HepG2 (cell line): ENCODE measurements around the gene ARL16. TPM values are rescaled to one million over a fixed set of nuclear protein-coding genes. Genes with fewer than 3 reads are reported as not detected.
A peak's percentile ranks its signal among the peaks of the same experiment; 100 is the strongest.

Source experiments
- ATAC-seq: fragments of 200-7000 bp; cut with Tn5 transposase; 3 replicates; pipeline ENCODE4 v1.9.1; 2020; ENCODE audit warnings: mild to moderate bottlenecking, moderate library complexity
- BruUV-seq: library from RNA; stranded (reverse); fragments of 400-500 nt; replicated peaks from 2 replicates; lab custom pipeline; 2021; lab: Mats Ljungman, UMichigan
- CTCF ChIA-PET: fragments of 300-600 bp; formaldehyde crosslinking; extraction: SDS; loops from one replicate; lab custom pipeline; 2021; ENCODE audit warnings: low total read pairs, inconsistent platforms, low intra/inter-chr PET ratio; lab: Yijun Ruan, JAX
- POLR2A ChIA-PET: fragments of 350-600 bp; sonication (Branson Sonifier 250); formaldehyde crosslinking; loops from one replicate; lab custom pipeline; 2020; ENCODE audit warnings: antibody characterized with exemption, inconsistent platforms; lab: Yijun Ruan, JAX
- DNase-seq: peaks from one replicate; pipeline ENCODE4 v3.0.0-alpha.2; 2015; ENCODE audit warnings: low spot score
- FAIRE-seq: peaks from 3 replicates; lab custom pipeline; 2011; peaks lifted over from hg19 to GRCh38; lab: Jason Lieb, UNC
- H2AFZ ChIP-seq: one replicate; pipeline ENCODE4 v1.6.1; 2011; ENCODE audit warnings: low read length, inconsistent platforms
- H3K27ac ChIP-seq: fragments of 300-600 bp; 3 replicates; pipeline ENCODE4 v1.8.0; 2011; ENCODE audit warnings: mixed run types, mild to moderate bottlenecking, mixed read lengths, low read length, inconsistent platforms; ENCODE audit not compliant: insufficient read depth; ENCODE audit errors: extremely low read length
- H3K27me3 ChIP-seq, 2 experiments: fragments of 200-600 bp in 1 of 2; 2 replicates in 1 of 2; 3 replicates in 1 of 2; pipeline versions ENCODE4 v1.6.0 to v1.8.0; 2011; ENCODE audit warnings: low read length in 2 of 2, mild to moderate bottlenecking in 2 of 2, moderate library complexity in 2 of 2, inconsistent platforms in 1 of 2; ENCODE audit not compliant: insufficient read depth in 2 of 2, control insufficient read depth in 1 of 2
- H3K36me3 ChIP-seq, 2 experiments: fragments of 200-600 bp in 1 of 2; replicated peaks in 1 of 2; 2 replicates in 1 of 2; 3 replicates in 1 of 2; pipeline versions ENCODE4 v1.5.1 to v1.8.0; 2011; ENCODE audit warnings: low read length in 2 of 2, inconsistent platforms in 1 of 2; ENCODE audit not compliant: insufficient read depth in 2 of 2, control insufficient read depth in 1 of 2
- H3K4me1 ChIP-seq: 2 replicates; pipeline ENCODE4 v1.5.1; 2012; ENCODE audit warnings: low read length, inconsistent platforms; ENCODE audit not compliant: insufficient read depth
- H3K4me2 ChIP-seq: 2 replicates; pipeline ENCODE4 v1.6.0; 2011; ENCODE audit warnings: low read depth, low read length, inconsistent platforms
- H3K4me3 ChIP-seq, 3 experiments: fragments of 200-600 bp in 1 of 3; sonication (generic), shearing (Covaris generic) in 1 of 3; replicated peaks in 1 of 3; 2 replicates each; pipeline ENCODE4 v1.5.1; 2011 to 2016; ENCODE audit warnings: low read length in 3 of 3, inconsistent platforms in 2 of 3, low read depth in 2 of 3, mild to moderate bottlenecking in 2 of 3, control low read depth in 1 of 3, mixed read lengths in 1 of 3; ENCODE audit not compliant: insufficient read depth in 1 of 3
- H3K79me2 ChIP-seq: one replicate; pipeline ENCODE4 v1.6.1; 2011; ENCODE audit warnings: low read length, inconsistent platforms; ENCODE audit not compliant: insufficient read depth
- H3K9ac ChIP-seq: 2 replicates; pipeline ENCODE4 v1.6.0; 2011; ENCODE audit warnings: mild to moderate bottlenecking, low read depth, low read length, inconsistent platforms; ENCODE audit not compliant: insufficient read depth
- H3K9me3 ChIP-seq: 2 replicates; pipeline ENCODE4 v1.5.1; 2012; ENCODE audit warnings: mild to moderate bottlenecking, low read length
- H4K20me1 ChIP-seq: 2 replicates; pipeline ENCODE4 v1.6.0; 2011; ENCODE audit warnings: inconsistent platforms, mild to moderate bottlenecking, low read length, moderate library complexity; ENCODE audit not compliant: insufficient read depth
- NRL ChIP-seq: sonication (generic); formaldehyde crosslinking; IDR thresholded peaks from 2 replicates; pipeline ENCODE4 v1.5.0; 2020; ENCODE audit warnings: missing genetic modification reagents, mild to moderate bottlenecking, moderate library complexity, borderline replicate concordance
- WGBS: methylation state at CpG from one replicate; pipeline ENCODE4 v1.1.6; 2017; ENCODE audit warnings: low lambda C conversion rate; 5-methylcytosine and 5-hydroxymethylcytosine counted together
- in situ Hi-C: cut with HindIII; loops from 2 replicates; pipeline ENCODE4 v1.10.0; 2017; ENCODE audit warnings: low pct_unique_long_range_greater_than_20kb; ENCODE audit not compliant: extremely low pct_ligation_motif_present
- intact Hi-C: fragments of 100-400 bp; cut with micrococcal nuclease; formaldehyde crosslinking; loops from one replicate; pipeline ENCODE4 v1.10.0; 2022; ENCODE audit not compliant: unreplicated experiment
- polyA plus RNA-seq, 8 experiments: library from polyadenylated mRNA; depleted of rRNA in 3 of 8; stranded (reverse) in 7 of 8; unstranded in 1 of 8; fragments of >200 nt; fragmentation: Illumina TruSeq in 4 of 8; extraction: Trizol in 4 of 8; gene quantifications; 2 replicates each; pipeline versions ENCODE4 v1.2.1 to v1.2.3, GENCODE V29; 2011 to 2016; ENCODE audit warnings: low read depth in 4 of 8, missing spikeins in 1 of 8, mixed read lengths in 1 of 8; ENCODE audit not compliant: insufficient read depth in 1 of 8
- total RNA-seq, 5 experiments: library from RNA; depleted of rRNA; stranded (reverse); fragments of >200 nt; fragmentation: Illumina TruSeq; extraction: Trizol; gene quantifications; 2 replicates each; pipeline ENCODE4 v1.2.3, GENCODE V29; 2016; ENCODE audit warnings: low read depth in 1 of 5
- TF ChIP-seq, protein P1 (sequence below): sonication (generic); formaldehyde crosslinking; IDR thresholded peaks from 2 replicates; pipeline ENCODE4 v1.4.0; 2020; ENCODE audit warnings: mild to moderate bottlenecking, missing genetic modification reagents
- TF ChIP-seq, protein P2 (sequence below): sonication (generic); formaldehyde crosslinking; IDR thresholded peaks from 2 replicates; pipeline ENCODE4 v1.5.0; 2020; ENCODE audit warnings: missing genetic modification reagents, mild to moderate bottlenecking, borderline replicate concordance

Gene ARL16
- total and polyA plus RNA-seq, 2 of the 13 experiments (the other 11 are each of a cell fraction or from before 2014, with no cell fraction given): 20.8 to 30.8 TPM

DNA sequence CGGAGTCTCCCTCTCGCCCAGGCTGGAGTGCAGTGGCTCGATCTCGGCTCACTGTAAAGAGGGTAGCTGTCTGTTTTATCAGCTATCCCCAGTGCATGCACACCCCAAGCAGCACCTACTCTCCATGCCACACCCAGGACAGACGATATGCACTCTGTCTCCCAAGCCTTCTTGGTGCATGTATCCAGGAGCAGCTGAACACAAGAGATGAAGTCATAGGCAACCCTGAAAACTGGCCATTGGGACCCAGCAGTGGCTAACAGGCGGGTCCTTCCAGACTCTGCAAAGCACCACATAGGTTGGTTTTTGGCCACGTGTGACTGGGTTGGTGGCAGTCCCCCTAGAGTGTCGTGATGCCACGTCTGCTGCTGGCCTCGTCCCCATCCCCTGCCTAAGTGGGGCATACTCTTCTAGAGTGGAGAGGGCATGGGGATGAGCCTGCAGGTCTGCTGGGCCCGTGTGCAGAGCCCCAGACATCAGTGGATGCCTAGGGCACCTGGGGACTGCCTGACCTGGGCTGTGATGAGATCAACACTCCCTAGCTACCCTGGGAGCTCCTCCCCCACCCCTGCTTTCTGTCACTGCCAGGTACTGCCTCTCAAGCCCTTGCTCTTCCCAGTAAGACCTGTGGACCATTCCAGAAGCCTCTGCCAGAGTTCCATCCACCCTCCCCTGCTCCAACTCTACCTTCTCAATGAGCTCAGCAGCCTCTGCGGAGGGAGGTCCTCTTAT, 36.6 kb downstream of the ARL16 start:
- H3K4me2 ChIP-seq: no peak overlapping the region
- POLR2A ChIA-PET: interaction anchor here (1.2 kb wide), 1 partner anchor 11 kb away, joined by 4 read pairs; the partner anchor contains the start of gene NPLOC4
- TF ChIP-seq, protein P1, sequence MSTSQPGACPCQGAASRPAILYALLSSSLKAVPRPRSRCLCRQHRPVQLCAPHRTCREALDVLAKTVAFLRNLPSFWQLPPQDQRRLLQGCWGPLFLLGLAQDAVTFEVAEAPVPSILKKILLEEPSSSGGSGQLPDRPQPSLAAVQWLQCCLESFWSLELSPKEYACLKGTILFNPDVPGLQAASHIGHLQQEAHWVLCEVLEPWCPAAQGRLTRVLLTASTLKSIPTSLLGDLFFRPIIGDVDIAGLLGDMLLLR (CRISPR knock-in tag): 0 out of 2 replicates have a peak, but pooled peaks have one; percentile 12
- TF ChIP-seq, protein P2, sequence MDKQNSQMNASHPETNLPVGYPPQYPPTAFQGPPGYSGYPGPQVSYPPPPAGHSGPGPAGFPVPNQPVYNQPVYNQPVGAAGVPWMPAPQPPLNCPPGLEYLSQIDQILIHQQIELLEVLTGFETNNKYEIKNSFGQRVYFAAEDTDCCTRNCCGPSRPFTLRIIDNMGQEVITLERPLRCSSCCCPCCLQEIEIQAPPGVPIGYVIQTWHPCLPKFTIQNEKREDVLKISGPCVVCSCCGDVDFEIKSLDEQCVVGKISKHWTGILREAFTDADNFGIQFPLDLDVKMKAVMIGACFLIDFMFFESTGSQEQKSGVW (CRISPR knock-in tag): no peak
- TF ChIP-seq NRL: 0 out of 2 replicates have a peak, but pooled peaks have one; percentile 25
- peaks cover 16% of the 10 kb centered on the region for H3K4me1 ChIP-seq
- no peaks in the 10 kb centered on the region for H3K79me2 ChIP-seq
- CTCF ChIA-PET: no interaction called here
- no peak overlapping the region for H3K27ac ChIP-seq
- H2AFZ ChIP-seq: no peak overlapping the region
- 0 out of 5 replicates have a peak, but pooled peaks cover 0 to 12% of the 10 kb centered on the region in 2 experiments for H3K27me3 ChIP-seq
- BruUV-seq: no TSS peak
- peaks cover 6% of the 10 kb centered on the region; the same call in 1 of the 2 replicates for H3K9me3 ChIP-seq
- ATAC-seq (no peak; the same call in 2 of the 3 replicates), DNase-seq (no peak), FAIRE-seq (no peak)
- H3K36me3 ChIP-seq: no peaks in the 10 kb centered on the region
- H3K4me3 ChIP-seq: no peak overlapping the region
- in situ Hi-C loops (no loop called here), intact Hi-C loops (no loop called here)
- H4K20me1 ChIP-seq: no peaks in the 10 kb centered on the region
- no peak overlapping the region for H3K9ac ChIP-seq
- WGBS: 48% methylated on average over 11 of the region's 12 CpGs
